Aortic smooth muscle cell (primary cell): ENCODE measurements around the gene LY6G5C. TPM values are rescaled to one million over a fixed set of nuclear protein-coding genes. Genes with fewer than 3 reads are reported as not detected.

Experiments
- total RNA-seq: library from RNA; depleted of rRNA; stranded (reverse); fragments of >200 nt; gene quantifications from 2 replicates; pipeline ENCODE4 v1.2.3, GENCODE V29; 2014

The LY6G5C gene
- total RNA-seq, result 0.40 and 0.75 TPM in 2 replicates

GRCh38 chr6:31680226-31681134, at the start of gene LY6G5C:
LY6G5C (minus strand) TSS chr6:31681067; CDS start chr6:31680373, 694 bp downstream.

GRCh38 chr6:31728767-31729514, 48.1 kb upstream of the LY6G5C start, which contains the start of gene DDAH2:
DDAH2 (minus strand) TSS chr6:31729299; CDS start chr6:31729161, 138 bp downstream.

GRCh38 chr6:31723245-31723979, 42.5 kb upstream of the LY6G5C start, which contains the start of gene MPIG6B:
MPIG6B (plus strand) TSS chr6:31723373; CDS start chr6:31723384, 11 bp downstream.

GRCh38 chr6:31721351-31722020, 40.6 kb upstream of the LY6G5C start, which contains the start of gene LY6G6C:
LY6G6C (minus strand) TSS chr6:31721746; CDS start chr6:31721679, 67 bp downstream.

GRCh38 chr6:31715022-31715958, 34.4 kb upstream of the LY6G5C start, which contains the start of gene LY6G6D:
LY6G6D (plus strand) TSS chr6:31715348; CDS start chr6:31715356, 8 bp downstream.

GRCh38 chr6:31706599-31706998, 25.7 kb upstream of the LY6G5C start, which contains the start of gene LY6G6F:
LY6G6F (plus strand) TSS chr6:31706866; CDS start chr6:31706907, 41 bp downstream.

GRCh38 chr6:31702819-31703716, 22.2 kb upstream of the LY6G5C start, which contains the start of gene ABHD16A:
ABHD16A (minus strand) TSS chr6:31703324; CDS start chr6:31703281, 43 bp downstream.

GRCh38 chr6:31669676-31670075, 11.2 kb downstream of the LY6G5C start, which contains the start of gene LY6G5B:
LY6G5B (plus strand) TSS chr6:31669976; CDS start chr6:31670951, 975 bp downstream.

GRCh38 chr6:31665501-31666336, 15.1 kb downstream of the LY6G5C start, which contains the start of gene CSNK2B:
CSNK2B (plus strand) TSS chr6:31666080; CDS start chr6:31666832, 752 bp downstream.

GRCh38 chr6:31664790-31665500, 15.9 kb downstream of the LY6G5C start, which contains the start of gene GPANK1:
GPANK1 (minus strand) TSS chr6:31664997; CDS start chr6:31664478, 519 bp downstream.

GRCh38 chr6:31660381-31661261, 20.2 kb downstream of the LY6G5C start, which contains the start of gene C6orf47:
C6orf47 (minus strand) TSS chr6:31660778; CDS start chr6:31659947, 831 bp downstream.

GRCh38 chr6:31655349-31656237, 25.3 kb downstream of the LY6G5C start, which contains the start of gene APOM:
APOM (plus strand) TSS chr6:31655894; CDS start chr6:31655967, 73 bp downstream.

